GM10847 (cell line): ENCODE measurements around the gene DHRS7C.

ENCODE experiments used
- POLR2A ChIP-seq: IDR thresholded peaks from 2 replicates; pipeline ENCODE4 v1.6.1; 2011; ENCODE audit not compliant: insufficient read length; ENCODE audit errors: extremely low read depth

Gene DHRS7C, protein sequence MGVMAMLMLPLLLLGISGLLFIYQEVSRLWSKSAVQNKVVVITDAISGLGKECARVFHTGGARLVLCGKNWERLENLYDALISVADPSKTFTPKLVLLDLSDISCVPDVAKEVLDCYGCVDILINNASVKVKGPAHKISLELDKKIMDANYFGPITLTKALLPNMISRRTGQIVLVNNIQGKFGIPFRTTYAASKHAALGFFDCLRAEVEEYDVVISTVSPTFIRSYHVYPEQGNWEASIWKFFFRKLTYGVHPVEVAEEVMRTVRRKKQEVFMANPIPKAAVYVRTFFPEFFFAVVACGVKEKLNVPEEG

DNA sequence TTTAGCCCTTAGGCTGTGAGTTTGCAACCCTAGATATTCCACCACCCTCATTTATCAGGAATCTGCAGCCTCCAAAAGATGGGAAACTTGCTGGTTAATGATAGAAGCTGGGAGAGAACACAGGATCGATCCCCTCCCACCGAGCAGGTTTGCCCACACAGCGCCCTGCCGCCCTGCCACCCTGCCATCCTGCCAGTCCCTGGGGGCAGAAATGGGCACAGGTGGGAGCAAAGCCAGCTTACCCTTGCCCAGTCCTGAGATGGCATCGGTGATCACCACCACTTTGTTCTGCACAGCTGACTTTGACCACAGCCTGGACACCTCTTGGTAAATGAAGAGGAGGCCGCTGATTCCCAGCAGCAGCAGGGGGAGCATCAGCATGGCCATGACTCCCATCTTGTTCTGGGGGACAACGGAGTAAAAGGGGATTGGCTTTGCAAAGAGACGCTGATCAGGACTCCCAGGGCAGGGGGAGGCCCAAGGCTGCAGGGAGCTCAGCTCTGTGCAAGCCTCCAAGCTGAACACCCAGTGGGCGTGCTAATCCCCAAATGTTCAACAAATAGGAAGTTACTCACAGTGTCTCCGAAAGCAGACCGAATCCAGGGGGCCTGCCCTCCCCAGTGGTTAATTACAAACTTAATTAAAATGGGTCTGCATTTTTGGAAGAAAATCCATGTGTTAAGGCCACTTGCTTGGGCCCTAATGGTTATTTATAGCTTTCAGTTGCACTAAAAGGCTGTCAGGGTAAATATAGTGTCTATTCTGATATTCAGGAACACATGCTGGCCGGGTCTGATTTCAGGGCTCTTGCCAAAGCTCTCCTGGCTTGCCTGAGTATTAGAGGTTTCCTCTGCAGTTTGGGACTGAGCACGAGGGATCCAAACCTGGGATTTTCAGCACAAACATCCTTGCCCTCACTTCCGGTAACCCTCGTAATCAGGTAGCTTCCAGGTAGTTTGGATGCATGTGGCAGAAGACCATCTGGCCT, at the start of gene DHRS7C:
Gene DHRS7C, minus strand, starts transcription at position 704 of the 988 bp plus-strand sequence. Its CDS starts 308 bp downstream, at position 396.
- TF ChIP-seq POLR2A: no peak

DNA sequence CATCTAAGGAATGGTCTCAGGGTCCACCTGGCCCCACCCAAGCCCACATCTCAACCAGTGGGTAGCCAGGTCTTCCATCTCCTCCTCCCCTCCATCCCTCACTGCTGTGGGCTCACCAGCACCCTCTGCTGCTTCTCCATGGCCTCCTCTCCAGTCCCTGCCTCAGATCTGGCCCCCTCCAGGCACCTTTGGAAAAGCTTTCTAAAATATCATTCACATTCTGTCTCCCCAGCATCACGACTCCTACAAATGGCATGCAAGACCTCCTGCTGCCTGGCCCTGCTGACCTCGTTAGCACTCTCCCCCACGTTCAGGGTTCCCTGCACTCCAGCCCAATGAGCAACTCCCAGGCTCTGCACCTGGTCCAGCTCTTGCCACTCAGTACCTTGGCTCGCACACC, 48.0 kb upstream of the DHRS7C start:
- TF ChIP-seq POLR2A: no peak

DNA sequence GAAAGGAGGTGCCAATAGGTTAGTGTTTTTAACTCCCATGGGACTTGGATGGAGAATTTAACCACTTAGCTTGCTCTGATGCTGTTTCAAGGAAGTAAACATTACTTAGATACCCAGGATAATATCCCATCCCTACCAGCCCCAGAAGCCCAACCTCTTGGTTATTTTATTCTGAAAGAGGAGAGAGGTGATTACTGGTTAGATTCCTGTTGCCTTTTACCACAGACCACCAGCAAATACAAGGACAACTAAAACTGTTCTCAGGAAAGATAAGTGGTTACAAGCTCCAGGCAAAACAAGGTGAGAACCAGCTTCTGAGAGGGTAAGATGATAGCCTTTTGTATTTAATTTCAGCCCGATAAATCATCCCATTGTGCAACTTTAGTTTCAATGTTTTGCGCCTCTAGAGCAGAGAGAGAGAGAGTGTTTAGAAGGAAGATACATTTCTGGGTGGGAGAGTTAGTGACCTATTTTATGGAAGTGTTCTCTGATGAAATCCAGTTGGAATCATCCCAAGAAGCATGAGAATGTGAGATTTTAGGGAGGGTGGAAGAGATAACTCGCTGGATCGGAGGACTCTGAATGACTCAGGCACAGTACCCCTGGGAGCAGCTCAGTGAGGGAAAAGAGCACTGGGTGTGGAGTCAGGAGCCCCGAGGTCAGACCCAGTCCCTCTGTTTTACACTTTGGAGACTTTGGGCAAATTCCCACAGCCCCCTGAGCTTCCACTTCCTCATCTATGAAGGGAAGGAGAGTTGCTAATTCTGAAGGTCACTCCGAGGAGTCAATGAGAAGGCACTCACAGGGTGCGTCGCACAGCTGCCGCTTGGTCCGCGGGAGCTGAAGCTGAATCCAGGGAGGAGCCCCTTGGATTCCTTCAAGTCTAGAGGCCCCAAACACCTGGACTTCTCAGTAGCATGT, 46.4 kb upstream of the DHRS7C start:
- TF ChIP-seq POLR2A: no peak

DNA sequence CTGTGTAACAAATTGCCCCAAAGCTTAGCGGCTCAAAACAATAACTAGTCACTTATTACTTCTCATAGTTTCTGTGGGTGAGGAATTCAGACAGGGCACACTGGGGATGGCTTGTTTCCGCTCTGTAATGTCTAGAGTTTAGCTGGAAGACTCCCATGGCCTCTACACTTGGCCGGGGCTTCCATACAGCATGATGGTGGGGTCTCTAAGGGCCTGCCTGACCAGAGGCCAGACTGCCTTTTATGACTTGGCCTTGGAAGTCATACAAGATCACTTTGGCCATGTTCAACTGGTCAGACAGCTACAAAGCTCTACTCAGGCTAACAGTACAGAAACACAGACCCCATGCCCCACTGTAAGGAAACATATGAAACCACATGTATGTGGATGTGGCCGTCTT, 42.5 kb upstream of the DHRS7C start:
- no peak for TF ChIP-seq POLR2A

DNA sequence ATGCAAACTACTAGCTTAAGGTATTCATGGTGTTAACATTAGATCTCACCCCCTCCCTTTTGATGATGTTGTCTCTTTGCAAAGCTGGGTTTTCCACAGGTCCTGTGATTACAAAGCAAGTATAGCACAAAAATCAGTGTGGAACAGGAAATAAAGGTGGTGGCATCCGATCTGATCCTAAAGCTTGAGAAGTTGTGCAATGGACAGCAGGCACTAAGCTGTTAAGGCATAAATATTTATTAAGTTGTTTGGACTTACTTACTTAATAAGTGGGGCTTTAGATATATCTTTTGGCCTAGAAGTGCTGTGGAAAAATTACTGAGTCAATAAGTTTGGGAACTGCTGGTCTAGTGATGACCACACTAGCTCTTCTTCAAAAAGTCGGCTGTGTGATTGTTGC, 39.3 kb upstream of the DHRS7C start:
- no peak for TF ChIP-seq POLR2A

DNA sequence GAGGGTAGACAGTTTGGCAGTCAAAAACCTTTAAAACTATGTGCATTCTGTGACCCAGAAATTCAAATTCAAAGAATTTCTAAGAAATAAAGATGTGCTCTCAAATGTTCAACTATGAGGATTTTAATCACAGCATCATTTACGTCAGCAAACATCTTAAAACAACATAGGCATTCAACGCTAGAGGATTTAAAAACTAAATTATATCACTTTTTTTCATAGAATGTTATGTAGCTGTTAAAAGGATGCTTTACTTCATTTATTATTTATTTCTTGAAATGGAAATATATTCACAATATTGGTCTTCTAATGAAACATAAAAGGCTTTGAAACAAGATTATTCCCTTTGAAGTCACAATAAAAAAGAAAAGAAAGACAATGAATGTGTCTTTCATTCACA, 38.0 kb upstream of the DHRS7C start:
- no peak for TF ChIP-seq POLR2A

DNA sequence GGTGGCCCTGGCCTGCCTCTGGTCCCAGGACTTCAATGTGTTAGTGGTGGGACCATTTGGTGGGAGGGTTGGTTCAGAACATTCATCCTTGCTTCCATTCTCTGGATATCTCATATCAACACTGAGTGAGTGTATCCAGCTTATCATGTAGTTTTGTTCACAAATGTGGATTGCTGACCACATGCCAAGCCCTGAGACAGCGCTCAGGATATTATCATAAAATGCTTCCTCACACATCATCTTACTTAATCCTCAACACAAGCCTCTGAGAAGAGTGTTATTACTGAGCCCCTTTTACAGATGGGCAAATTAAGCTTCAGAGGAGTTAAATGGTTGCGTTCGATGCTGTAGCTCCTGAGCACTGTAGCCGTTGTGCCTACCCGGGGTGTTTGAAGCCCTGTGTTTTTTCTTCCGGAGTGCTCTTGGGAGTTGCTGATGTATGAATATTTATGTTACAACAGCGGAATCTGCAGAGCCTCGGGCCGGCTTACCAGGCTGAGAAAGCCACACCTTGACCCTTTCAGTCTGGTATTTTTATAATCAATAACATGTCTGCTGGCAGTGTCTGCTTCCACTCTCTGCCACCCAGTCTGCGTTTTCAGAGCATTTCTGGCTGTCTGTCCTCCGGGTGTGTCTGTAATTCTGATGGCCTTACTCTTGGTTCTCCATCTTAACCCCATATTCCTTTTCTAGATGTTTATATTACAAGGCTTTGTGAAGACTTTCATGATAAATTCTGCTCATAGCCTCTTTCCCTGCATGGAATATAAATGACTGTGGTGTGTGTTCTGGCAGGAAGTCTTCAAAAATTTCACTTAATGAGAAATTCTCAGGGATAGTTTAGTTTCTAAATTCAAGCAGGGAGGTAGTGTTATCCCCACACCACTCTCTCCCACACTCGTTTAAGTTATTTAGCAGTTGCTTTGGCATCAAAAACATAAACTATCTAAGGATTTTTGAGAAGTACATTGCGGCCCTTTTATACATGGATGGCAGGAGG, 37.2 kb upstream of the DHRS7C start:
- TF ChIP-seq POLR2A: no peak

DNA sequence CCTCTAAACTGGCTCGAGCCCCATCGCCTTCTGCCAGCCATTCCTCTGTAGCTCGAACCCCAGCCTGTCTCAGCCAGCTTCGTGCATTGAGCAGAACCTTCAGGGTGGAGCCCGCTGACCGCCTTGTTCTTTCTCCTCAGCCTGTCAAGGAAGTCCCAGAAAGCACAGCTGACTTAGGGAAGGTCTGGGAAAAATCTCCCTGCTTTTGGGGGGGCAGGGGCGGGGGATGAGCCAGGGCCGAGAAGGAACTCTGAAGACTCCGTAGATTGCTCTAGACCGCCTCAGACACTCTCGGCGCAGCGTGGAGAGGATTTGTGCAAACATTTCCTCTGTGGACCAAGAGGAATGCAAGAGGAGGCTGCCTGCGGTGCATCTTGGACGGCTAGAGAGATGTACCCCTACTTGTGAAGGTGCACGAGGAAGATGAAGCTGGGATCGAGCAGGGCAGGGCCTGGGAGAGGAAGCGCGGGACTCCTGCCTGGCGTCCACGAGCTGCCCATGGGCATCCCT, 34.3 kb upstream of the DHRS7C start, which contains the start of gene GLP2R:
Gene GLP2R, plus strand, starts transcription at position 284 of the 510 bp plus-strand sequence. Its CDS starts 140 bp downstream, at position 424.
- no peak for TF ChIP-seq POLR2A

DNA sequence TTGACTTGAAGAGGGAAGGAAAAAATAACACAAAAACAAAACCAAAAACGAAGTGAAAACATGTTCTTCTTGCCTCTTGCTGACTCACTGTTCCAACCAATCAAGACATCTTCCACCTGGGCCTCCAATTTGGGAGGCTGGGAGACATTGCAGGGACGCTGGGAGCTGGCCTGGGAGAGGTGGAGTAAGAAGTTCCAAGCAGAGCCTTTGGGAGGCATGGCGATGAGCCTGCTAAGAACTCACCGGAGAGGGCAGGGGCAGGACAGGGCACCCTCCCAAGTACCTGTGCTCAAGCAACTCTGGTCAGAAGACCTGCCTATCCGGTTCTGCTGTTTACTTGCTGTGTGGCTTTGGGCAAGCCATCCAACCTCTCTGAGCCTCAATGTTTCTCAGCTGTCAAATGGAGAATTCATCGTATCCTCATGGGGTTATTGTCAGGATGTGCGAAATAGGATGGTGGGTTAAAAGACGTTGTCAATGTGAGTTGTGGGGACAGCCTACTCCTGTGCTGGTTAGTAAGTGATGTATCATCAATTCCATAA, 33.5 kb upstream of the DHRS7C start:
- TF ChIP-seq POLR2A: no peak

DNA sequence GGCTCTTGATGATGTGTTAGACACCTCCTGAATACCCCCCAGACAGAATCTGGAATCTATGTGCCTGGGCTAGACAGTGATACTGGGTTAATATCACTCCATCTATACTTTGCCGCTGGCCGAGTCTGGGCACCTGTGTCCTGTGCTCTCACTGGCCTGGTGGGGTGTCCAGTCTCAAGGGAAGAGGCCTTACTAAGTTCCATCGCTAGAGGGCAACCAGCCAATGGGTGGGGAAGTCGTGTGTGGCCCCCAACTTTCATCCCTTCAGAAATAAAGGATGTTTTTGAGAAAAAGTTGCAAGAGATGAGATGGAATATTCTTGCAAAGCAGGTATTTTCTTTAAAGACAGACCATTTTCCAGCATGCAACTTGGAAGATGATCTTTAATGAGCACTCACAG, 32.7 kb upstream of the DHRS7C start:
- TF ChIP-seq POLR2A: no peak

DNA sequence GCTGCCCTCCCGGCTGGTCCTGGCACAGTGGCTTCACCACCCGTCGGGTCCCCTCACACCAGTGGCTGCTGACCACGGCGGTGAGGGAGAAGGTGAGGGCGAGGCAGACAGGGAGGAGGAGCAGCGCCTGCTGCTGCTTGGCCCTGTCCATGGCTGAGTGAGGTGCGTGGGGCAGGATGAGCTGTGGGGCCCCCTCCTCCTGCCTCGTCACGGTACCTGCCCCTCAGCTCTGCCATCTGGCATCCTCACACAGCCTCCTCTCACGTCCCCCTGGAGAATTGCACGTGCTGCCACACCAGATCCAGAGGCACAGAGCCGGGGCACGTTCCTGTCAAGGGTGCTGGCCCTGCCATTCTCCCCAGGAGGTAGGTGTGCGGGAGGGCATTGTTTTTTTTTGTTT, 30.5 kb upstream of the DHRS7C start, which contains the start of gene GSG1L2:
Gene GSG1L2, minus strand, starts transcription at position 159 of the 400 bp plus-strand sequence. Its CDS starts 8 bp downstream, at position 151.
- no peak for TF ChIP-seq POLR2A

DNA sequence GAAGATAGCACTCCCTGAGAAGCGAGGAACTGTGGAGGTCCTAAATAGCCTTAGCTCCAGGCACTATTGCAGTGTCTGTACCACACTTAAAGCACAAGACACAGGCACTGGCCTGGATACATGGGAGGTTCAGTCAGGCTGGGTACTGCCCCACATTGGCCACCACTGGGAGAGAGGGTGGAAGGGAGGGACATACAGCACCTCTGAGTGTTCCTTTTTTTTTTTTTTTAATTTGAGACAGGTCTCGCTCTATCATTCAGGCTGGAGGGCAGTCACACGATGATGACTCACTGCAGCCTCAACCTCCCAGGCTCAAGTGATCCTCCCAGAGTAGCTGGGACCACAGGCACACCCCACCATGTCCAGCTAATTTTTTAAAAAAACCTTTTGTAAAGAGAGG, 29.1 kb upstream of the DHRS7C start:
- no peak for TF ChIP-seq POLR2A

DNA sequence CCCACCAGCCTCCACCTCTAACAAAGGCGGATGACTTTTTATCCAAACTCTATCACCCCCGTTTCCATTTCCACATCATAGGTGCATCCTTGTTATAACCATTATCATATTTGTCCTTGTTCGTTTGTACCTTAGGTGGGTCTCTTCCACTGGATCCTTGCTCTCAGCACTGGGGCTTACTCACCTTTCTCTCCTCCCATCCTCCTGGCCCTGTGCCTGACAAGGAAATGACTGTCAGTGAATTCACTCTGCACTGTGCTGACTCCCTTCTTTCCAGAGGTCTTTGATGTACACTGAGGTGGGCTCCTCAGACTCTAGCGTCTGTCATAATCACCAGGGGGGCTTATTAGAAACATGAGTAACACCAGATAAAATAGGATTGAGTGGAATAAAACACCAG, 27.4 kb upstream of the DHRS7C start:
- TF ChIP-seq POLR2A: no peak

DNA sequence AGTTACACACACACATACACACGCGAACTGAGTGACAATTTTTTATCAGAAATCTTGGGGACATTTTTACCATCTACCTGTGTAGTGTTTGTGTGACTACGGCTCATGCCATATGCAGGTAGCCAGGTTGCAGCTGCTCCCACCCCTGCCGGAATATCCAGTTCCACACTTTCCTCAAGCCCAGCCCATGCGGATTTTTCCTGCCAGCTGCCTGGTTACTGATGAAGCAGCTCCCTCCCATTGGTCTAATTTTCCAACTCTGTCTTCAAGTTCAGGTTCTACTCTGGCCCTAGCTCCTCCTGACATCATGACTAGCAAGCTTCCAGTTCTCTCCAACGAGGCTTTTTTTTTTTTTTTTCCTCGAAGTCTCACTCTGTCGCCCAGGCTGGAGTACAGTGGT, 25.7 kb upstream of the DHRS7C start:
- TF ChIP-seq POLR2A: no peak

DNA sequence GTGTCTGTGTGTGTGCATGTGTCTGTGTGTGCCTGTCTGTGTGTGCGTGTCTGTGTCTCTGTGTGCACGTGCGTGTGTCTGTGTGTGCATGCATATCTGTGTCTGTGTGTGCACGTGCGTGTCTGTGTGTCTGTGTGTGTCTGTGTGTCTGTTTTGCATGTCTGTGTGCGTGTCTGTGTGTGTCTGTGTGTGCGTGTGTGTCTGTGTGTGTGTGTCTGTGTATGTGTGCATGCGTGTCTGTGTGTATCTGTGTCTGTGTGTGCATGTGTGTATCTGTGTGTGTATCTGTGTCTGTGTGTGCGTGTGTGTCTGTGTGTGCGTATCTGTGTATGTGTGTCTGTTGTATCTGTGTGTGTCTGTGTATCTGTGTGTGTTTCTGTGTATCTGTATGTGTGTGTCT, 25.1 kb upstream of the DHRS7C start:
- no peak for TF ChIP-seq POLR2A
